ENCODE data around the gene FAM229A. TPM values are rescaled to one million over a fixed set of nuclear protein-coding genes. Genes with fewer than 3 reads are reported as not detected.

Gene FAM229A
- total and polyA plus RNA-seq, 2 of the 8 experiments (the other 6 are each of a cell fraction or from before 2014, with no cell fraction given), result 4.1 to 4.2 TPM

- TF ChIP-seq CHD7 (IDR thresholded peaks at IDR 0.05; ENCODE audit: insufficient replicate concordance, low read length) (no peak), SRF (IDR thresholded peaks at IDR 0.05; ENCODE audit: low read depth, low read length) (no peak), BCL11A (IDR thresholded peaks at IDR 0.05; ENCODE audit: low read depth in 2 of 2, low read length in 2 of 2) (no peak), CTBP2 (IDR thresholded peaks at IDR 0.05; ENCODE audit: borderline replicate concordance, insufficient read depth, insufficient read length, low read length) (no peak), POLR2AphosphoS5 (IDR thresholded peaks at IDR 0.05; ENCODE audit: low read depth, low read length) (peak; percentile 71; the same call in 1 of the 2 replicates), ASH2L (IDR thresholded peaks at IDR 0.05; ENCODE audit: low read length) (peak; percentile 38), NRF1 (IDR thresholded peaks at IDR 0.05; ENCODE audit: low read depth, low read length) (no peak), SAP30 (IDR thresholded peaks at IDR 0.05; ENCODE audit: insufficient read depth, insufficient replicate concordance, low read length) (no peak), TBP (IDR thresholded peaks at IDR 0.05; ENCODE audit: low read depth, low read length) (peak; percentile 62; the same call in 1 of the 2 replicates), CEBPB (IDR thresholded peaks at IDR 0.05; ENCODE audit: low read depth, low read length) (no peak)
These were observed 10.7 kb downstream of the FAM229A start (continued) for GRCh38 chr1:32351399-32352238.
